A673 (cell line): ENCODE data around the gene RDH16. TPM values are rescaled to one million over a fixed set of nuclear protein-coding genes. Genes with fewer than 3 reads are reported as not detected.
"Not testable (repeated sequence)": the region's sequence is repeated elsewhere in the genome, so short reads cannot be mapped to it uniquely, and the experiment has no call there.

Source experiments
- BruUV-seq: library from RNA; stranded (reverse); fragments of 400-500 nt; replicated peaks from 2 replicates; lab custom pipeline; 2021; lab: Mats Ljungman, UMichigan
- CTCF ChIA-PET: fragments of 300-600 bp; sonication (Branson Sonifier 250); formaldehyde crosslinking; loops from one replicate; lab custom pipeline; 2022; ENCODE audit warnings: antibody characterized with exemption; lab: Charles Lee
- POLR2A ChIA-PET: fragments of 300-600 bp; sonication (Branson Sonifier 250); formaldehyde crosslinking; loops from one replicate; lab custom pipeline; 2022; ENCODE audit warnings: antibody characterized with exemption; ENCODE audit not compliant: low non-redundant PET; lab: Charles Lee
- DNase-seq: peaks from one replicate; pipeline ENCODE4 v3.0.0-alpha.2; 2015; ENCODE audit warnings: low spot score
- H3K27ac ChIP-seq: fragments of 200-600 bp; sonication (generic); 2 replicates; pipeline ENCODE4 v1.5.1; 2016; ENCODE audit warnings: mixed run types, low read depth, mild to moderate bottlenecking, mixed read lengths, antibody characterized with exemption, low read length; ENCODE audit not compliant: poor library complexity, severe bottlenecking
- H3K27me3 ChIP-seq: fragments of 200-600 bp; sonication (generic); replicated peaks from 2 replicates; pipeline ENCODE4 v1.6.1; 2017; ENCODE audit warnings: mixed run types, low read depth, mild to moderate bottlenecking, mixed read lengths, antibody characterized with exemption, low read length; ENCODE audit not compliant: insufficient read depth, poor library complexity
- H3K36me3 ChIP-seq: fragments of 200-600 bp; sonication (generic); 2 replicates; pipeline ENCODE4 v1.6.1; 2016; ENCODE audit warnings: mixed run types, mild to moderate bottlenecking, mixed read lengths, antibody characterized with exemption, low read length; ENCODE audit not compliant: insufficient read depth, poor library complexity, severe bottlenecking
- H3K4me1 ChIP-seq: fragments of 200-600 bp; sonication (generic); 2 replicates; pipeline ENCODE4 v1.6.1; 2017; ENCODE audit warnings: mixed run types, mild to moderate bottlenecking, mixed read lengths, antibody characterized with exemption, low read length; ENCODE audit not compliant: insufficient read depth, poor library complexity, severe bottlenecking
- H3K4me3 ChIP-seq: fragments of 200-600 bp; sonication (generic); 2 replicates; pipeline ENCODE4 v1.5.1; 2016; ENCODE audit warnings: low read depth, mixed run types, mild to moderate bottlenecking, mixed read lengths, low read length; ENCODE audit not compliant: poor library complexity, severe bottlenecking
- H3K9me3 ChIP-seq: fragments of 200-600 bp; sonication (generic); 2 replicates; pipeline ENCODE4 v1.6.1; 2016; ENCODE audit warnings: mixed run types, low read depth, mild to moderate bottlenecking, mixed read lengths, antibody characterized with exemption, low read length; ENCODE audit not compliant: poor library complexity, severe bottlenecking
- EZH2 ChIP-seq: fragments of 200-600 bp; sonication (generic); IDR thresholded peaks from 2 replicates; pipeline ENCODE4 v1.6.1; 2017; ENCODE audit warnings: borderline replicate concordance, low read depth, mild to moderate bottlenecking, mixed read lengths, antibody characterized with exemption, low read length; ENCODE audit not compliant: poor library complexity, severe bottlenecking
- intact Hi-C: fragments of 100-400 bp; cut with micrococcal nuclease; formaldehyde crosslinking; loops from one replicate; pipeline ENCODE4 v1.10.0; 2022; ENCODE audit not compliant: unreplicated experiment
- total RNA-seq: library from RNA; stranded (reverse); gene quantifications from 2 replicates; pipeline ENCODE4 v1.2.3, GENCODE V29; 2021
- TF ChIP-seq, protein P1 (sequence below): fragments of 300-800, 200-600 bp; sonication (generic); conservative IDR thresholded peaks from 2 replicates; pipeline ENCODE4 v1.5.1; 2017; ENCODE audit warnings: low read depth, mild to moderate bottlenecking, antibody characterized with exemption, low read length, moderate library complexity, mixed read lengths

Gene RDH16
- total RNA-seq, 1 experiment from 2014 or later, result 0.24 TPM

DNA sequence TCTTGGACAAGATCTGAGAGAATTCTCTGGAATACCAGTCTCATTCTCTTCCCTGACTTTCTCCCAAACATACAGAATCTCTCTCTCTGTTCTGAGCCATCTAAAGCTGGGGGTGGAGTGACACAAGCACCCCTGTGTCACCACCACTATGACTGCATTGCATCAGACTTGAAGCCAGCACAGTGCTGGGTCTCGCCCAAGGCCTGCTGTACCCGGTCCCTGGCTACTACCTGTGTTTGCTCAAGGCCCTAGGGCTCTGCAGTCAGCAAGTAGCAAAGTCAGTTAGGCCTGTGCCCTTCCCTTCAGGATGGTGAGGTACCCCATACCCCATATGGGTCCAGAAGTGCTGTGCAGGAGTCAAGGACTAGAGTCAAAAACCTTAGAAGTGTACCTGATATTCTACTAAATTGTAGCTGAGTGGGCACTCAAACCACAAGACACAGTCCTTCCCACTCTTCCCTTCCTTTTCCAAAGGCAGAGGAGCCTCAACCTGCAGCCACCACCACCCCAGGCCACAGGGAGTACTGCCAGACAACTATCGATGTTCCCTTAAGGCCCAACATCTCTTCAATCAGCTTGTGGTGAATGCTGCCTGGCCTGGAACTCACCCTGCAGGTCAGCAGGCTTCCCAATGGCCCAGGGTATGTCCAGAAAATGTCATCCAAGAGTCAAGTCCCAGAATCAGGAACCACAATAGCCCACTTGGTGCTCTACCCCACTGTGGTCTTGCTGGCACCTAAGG lies 21.2 kb upstream of the RDH16 start:
- no TSS peak for BruUV-seq
- Histone ChIP-seq H3K4me1 (no peaks in the 10 kb centered on the region), H3K4me3 (no peak overlapping the region), H3K27ac (no peak overlapping the region), H3K27me3 (no peaks in the 10 kb centered on the region), H3K36me3 (no peaks in the 10 kb centered on the region), H3K9me3 (no peaks in the 10 kb centered on the region)
- CTCF ChIA-PET, result interaction anchor here (0.6 kb wide), 1 partner anchor 23 kb away, joined by 3 read pairs; no protein-coding TSS in a partner anchor
- TF ChIP-seq EZH2, result no peak
- TF ChIP-seq, protein P1, sequence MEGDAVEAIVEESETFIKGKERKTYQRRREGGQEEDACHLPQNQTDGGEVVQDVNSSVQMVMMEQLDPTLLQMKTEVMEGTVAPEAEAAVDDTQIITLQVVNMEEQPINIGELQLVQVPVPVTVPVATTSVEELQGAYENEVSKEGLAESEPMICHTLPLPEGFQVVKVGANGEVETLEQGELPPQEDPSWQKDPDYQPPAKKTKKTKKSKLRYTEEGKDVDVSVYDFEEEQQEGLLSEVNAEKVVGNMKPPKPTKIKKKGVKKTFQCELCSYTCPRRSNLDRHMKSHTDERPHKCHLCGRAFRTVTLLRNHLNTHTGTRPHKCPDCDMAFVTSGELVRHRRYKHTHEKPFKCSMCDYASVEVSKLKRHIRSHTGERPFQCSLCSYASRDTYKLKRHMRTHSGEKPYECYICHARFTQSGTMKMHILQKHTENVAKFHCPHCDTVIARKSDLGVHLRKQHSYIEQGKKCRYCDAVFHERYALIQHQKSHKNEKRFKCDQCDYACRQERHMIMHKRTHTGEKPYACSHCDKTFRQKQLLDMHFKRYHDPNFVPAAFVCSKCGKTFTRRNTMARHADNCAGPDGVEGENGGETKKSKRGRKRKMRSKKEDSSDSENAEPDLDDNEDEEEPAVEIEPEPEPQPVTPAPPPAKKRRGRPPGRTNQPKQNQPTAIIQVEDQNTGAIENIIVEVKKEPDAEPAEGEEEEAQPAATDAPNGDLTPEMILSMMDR, result no peak
- POLR2A ChIA-PET, result no interaction called here
- intact Hi-C loops, result no loop called here
- DNase-seq, result no peak

DNA sequence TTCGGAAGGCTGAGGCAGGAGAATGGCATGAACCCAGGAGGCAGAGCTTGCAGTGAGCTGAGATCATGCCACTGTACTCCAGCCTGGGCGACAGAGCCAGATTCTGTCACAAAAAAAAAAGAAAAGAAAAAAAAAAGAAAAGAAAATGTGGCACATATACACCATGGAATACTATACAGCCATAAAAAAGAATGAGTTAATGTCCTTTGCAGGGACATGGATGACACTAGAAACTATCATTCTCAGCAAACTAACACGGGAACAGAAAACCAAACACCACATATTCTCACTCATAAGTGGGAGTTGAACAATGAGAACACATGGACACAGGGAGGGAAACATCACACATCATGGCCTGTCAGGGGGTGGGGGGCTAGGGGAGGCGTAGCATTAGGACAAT lies 20.0 kb upstream of the RDH16 start:
- H3K36me3 ChIP-seq, H3K27ac ChIP-seq, DNase-seq, H3K4me1 ChIP-seq, H3K4me3 ChIP-seq, POLR2A ChIA-PET, H3K27me3 ChIP-seq, BruUV-seq, CTCF ChIA-PET, H3K9me3 ChIP-seq, intact Hi-C loops: not testable (repeated sequence)

DNA sequence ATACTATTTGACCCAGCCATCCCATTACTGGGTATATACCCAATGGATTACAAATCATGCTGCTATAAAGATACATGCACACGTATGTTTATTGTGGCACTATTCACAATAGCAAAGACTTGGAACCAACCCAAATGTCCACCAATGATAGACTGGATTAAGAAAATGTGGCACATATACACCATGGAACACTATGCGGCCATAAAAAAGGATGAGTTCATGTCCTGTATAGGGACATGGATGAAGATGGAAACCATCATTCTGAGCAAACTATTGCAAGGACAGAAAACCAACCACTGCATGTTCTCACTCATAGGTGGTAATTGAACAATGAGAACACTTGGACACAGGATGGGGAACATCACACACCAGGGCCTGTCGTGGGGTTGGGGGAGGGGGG lies 16.8 kb upstream of the RDH16 start:
- CTCF ChIA-PET, BruUV-seq, POLR2A ChIA-PET, intact Hi-C loops, DNase-seq, H3K36me3 ChIP-seq, H3K4me3 ChIP-seq, H3K9me3 ChIP-seq, H3K4me1 ChIP-seq, H3K27ac ChIP-seq, H3K27me3 ChIP-seq: not testable (repeated sequence)

DNA sequence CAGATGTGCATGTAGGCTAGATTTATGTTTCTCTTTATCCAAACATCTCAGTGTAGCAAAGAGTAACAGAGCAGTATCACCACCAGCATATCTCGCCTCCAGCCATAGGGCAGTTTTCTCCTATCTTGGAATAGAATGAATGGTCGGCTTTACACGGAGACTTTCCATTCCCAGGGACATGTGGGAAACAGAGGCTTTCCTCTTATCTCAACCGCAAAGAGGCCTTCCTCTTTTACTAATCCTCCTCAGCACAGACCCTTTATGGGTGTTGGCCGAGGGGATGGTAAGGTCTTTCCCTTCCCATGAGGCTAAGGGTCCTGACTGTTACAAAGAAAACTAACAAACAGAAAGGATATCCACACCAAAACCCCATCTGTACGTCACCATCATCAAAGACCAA lies 11.5 kb upstream of the RDH16 start:
- H3K9me3 ChIP-seq, BruUV-seq, DNase-seq, intact Hi-C loops, CTCF ChIA-PET, H3K4me1 ChIP-seq, H3K4me3 ChIP-seq, H3K27ac ChIP-seq, POLR2A ChIA-PET, H3K36me3 ChIP-seq, H3K27me3 ChIP-seq: not testable (repeated sequence)

DNA sequence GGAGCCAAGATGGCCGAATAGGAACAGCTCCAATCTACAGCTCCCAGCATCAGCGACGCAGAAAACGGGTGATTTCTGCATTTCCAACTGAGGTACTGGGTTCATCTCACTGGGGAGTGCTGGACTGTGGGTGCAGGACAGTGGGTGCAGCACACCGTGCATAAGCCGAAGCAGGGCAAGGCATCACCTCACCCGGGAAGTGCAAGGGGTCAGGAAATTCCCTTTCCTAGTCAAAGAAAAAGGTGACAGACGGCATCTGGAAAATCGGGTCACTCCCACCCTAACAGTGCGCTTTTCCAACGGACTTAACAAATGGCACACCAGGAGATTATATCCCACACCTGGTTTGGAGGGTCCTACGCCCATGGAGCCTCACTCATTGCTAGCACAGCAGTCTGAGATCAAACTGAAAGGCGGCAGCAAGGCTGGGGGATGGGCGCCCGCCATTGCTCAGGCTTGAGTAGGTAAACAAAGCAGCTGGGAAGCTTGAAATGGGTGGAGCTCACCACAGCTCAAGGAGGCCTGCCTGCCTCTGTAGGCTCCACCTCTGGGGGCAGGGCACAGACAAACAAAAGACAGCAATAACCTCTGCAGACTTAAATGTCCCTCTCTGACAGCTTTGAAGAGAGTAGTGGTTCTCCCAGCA lies 8.7 kb upstream of the RDH16 start:
- H3K27ac ChIP-seq, DNase-seq, CTCF ChIA-PET, intact Hi-C loops, H3K4me1 ChIP-seq, H3K4me3 ChIP-seq, BruUV-seq, H3K36me3 ChIP-seq, H3K27me3 ChIP-seq, POLR2A ChIA-PET, H3K9me3 ChIP-seq: not testable (repeated sequence)

DNA sequence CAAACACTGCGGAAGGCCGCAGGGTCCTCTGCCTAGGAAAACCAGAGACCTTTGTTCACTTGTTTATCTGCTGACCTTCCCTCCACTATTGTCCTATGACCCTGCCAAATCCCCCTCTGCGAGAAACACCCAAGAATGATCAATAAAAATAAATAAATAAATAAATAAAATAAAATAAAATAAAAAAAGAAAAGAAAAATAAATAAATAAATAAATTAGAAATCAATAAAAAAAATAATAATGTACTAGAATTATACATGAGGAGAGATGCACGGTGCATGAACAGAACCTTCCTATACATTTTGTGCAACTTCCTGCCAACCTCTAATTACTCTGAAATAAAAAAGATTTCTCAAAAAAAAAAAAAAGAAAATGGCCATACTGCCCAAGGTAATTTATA lies 7.7 kb upstream of the RDH16 start:
- CTCF ChIA-PET, H3K36me3 ChIP-seq, DNase-seq, POLR2A ChIA-PET, H3K4me1 ChIP-seq, BruUV-seq, H3K4me3 ChIP-seq, H3K9me3 ChIP-seq, intact Hi-C loops, H3K27ac ChIP-seq, H3K27me3 ChIP-seq: not testable (repeated sequence)
